ENCODE results near the gene TXNRD3.

TXNRD3 gene

GRCh38 chr3:126582311-126582710, 72.6 kb downstream of the TXNRD3 start:
- H3K9me3 ChIP-seq (ENCODE audit: insufficient read depth, low read length, severe bottlenecking), result no peaks in the 10 kb centered on the region
- H3K79me2 ChIP-seq (ENCODE audit: insufficient read depth, low read length), result no peaks in the 10 kb centered on the region
- no peak overlapping the region for H3K27ac ChIP-seq (ENCODE audit: low read length)
- H4K20me1 ChIP-seq (ENCODE audit: insufficient read depth, low read length), result no peaks in the 10 kb centered on the region
- no peak overlapping the region for H3K4me2 ChIP-seq (ENCODE audit: insufficient read depth, low read length)
- no peak overlapping the region for H3K9ac ChIP-seq (ENCODE audit: low read depth, low read length)
- TF ChIP-seq EZH2 (IDR thresholded peaks at IDR 0.05; ENCODE audit: borderline replicate concordance, low read depth, low read length, severe bottlenecking) (no peak), CTCF (IDR thresholded peaks at IDR 0.05; ENCODE audit: borderline replicate concordance, extremely low read depth, low read length, poor library complexity, severe bottlenecking) (no peak)
- ATAC-seq (ENCODE audit: insufficient read depth, low read depth) (no peak), DNase-seq (no peak)
- no peaks in the 10 kb centered on the region for H3K4me1 ChIP-seq (ENCODE audit: insufficient read depth, low read length)
- H3K4me3 ChIP-seq (ENCODE audit: low read depth in 1 of 2, low read length in 2 of 2), result no peak overlapping the region
- H3K36me3 ChIP-seq (ENCODE audit: insufficient read depth, low read length), result no peaks in the 10 kb centered on the region
- no peak overlapping the region for H2AFZ ChIP-seq (ENCODE audit: low read depth, low read length)
- H3K27me3 ChIP-seq (ENCODE audit: insufficient read depth, low read length, poor library complexity), result peaks cover 7% of the 10 kb centered on the region

GRCh38 chr3:126581569-126581968, 73.4 kb downstream of the TXNRD3 start:
- Histone ChIP-seq H3K79me2 (ENCODE audit: insufficient read depth, low read length) (no peaks in the 10 kb centered on the region), H3K27me3 (ENCODE audit: insufficient read depth, low read length, poor library complexity) (peaks cover 7% of the 10 kb centered on the region), H3K4me2 (ENCODE audit: insufficient read depth, low read length) (no peak overlapping the region), H3K4me1 (ENCODE audit: insufficient read depth, low read length) (no peaks in the 10 kb centered on the region), H2AFZ (ENCODE audit: low read depth, low read length) (no peak overlapping the region), H3K9me3 (ENCODE audit: insufficient read depth, low read length, severe bottlenecking) (no peaks in the 10 kb centered on the region), H3K9ac (ENCODE audit: low read depth, low read length) (no peak overlapping the region), H4K20me1 (ENCODE audit: insufficient read depth, low read length) (no peaks in the 10 kb centered on the region), H3K27ac (ENCODE audit: low read length) (no peak overlapping the region), H3K36me3 (ENCODE audit: insufficient read depth, low read length) (no peaks in the 10 kb centered on the region), H3K4me3 (ENCODE audit: low read depth in 1 of 2, low read length in 2 of 2) (no peak overlapping the region)
- no peak for TF ChIP-seq CTCF (IDR thresholded peaks at IDR 0.05; ENCODE audit: borderline replicate concordance, extremely low read depth, low read length, poor library complexity, severe bottlenecking)
- no peak for TF ChIP-seq EZH2 (IDR thresholded peaks at IDR 0.05; ENCODE audit: borderline replicate concordance, low read depth, low read length, severe bottlenecking)
- DNase-seq (no peak), ATAC-seq (ENCODE audit: insufficient read depth, low read depth) (no peak)

GRCh38 chr3:126580746-126581145, 74.2 kb downstream of the TXNRD3 start:
- H3K79me2 ChIP-seq (ENCODE audit: insufficient read depth, low read length), result no peaks in the 10 kb centered on the region
- no peaks in the 10 kb centered on the region for H3K36me3 ChIP-seq (ENCODE audit: insufficient read depth, low read length)
- no peak overlapping the region for H3K9ac ChIP-seq (ENCODE audit: low read depth, low read length)
- H3K4me2 ChIP-seq (ENCODE audit: insufficient read depth, low read length), result no peak overlapping the region
- no peak overlapping the region for H3K4me3 ChIP-seq (ENCODE audit: low read depth in 1 of 2, low read length in 2 of 2)
- no peak for DNase-seq
- no peak for ATAC-seq (ENCODE audit: insufficient read depth, low read depth)
- no peak overlapping the region for H3K27ac ChIP-seq (ENCODE audit: low read length)
- H4K20me1 ChIP-seq (ENCODE audit: insufficient read depth, low read length), result no peaks in the 10 kb centered on the region
- H3K9me3 ChIP-seq (ENCODE audit: insufficient read depth, low read length, severe bottlenecking), result no peaks in the 10 kb centered on the region
- peaks cover 7% of the 10 kb centered on the region for H3K27me3 ChIP-seq (ENCODE audit: insufficient read depth, low read length, poor library complexity)
- TF ChIP-seq CTCF (IDR thresholded peaks at IDR 0.05; ENCODE audit: borderline replicate concordance, extremely low read depth, low read length, poor library complexity, severe bottlenecking), result no peak
- H3K4me1 ChIP-seq (ENCODE audit: insufficient read depth, low read length), result no peaks in the 10 kb centered on the region
- no peak overlapping the region for H2AFZ ChIP-seq (ENCODE audit: low read depth, low read length)

- ATAC-seq (ENCODE audit: insufficient read depth, low read depth) (no peak), DNase-seq (no peak)
- H3K36me3 ChIP-seq (ENCODE audit: insufficient read depth, low read length), result no peaks in the 10 kb centered on the region
- H3K9ac ChIP-seq (ENCODE audit: low read depth, low read length), result no peak overlapping the region
- no peaks in the 10 kb centered on the region for H4K20me1 ChIP-seq (ENCODE audit: insufficient read depth, low read length)
- H3K79me2 ChIP-seq (ENCODE audit: insufficient read depth, low read length), result no peaks in the 10 kb centered on the region
- no peak overlapping the region for H3K4me2 ChIP-seq (ENCODE audit: insufficient read depth, low read length)
- H3K4me3 ChIP-seq (ENCODE audit: low read depth in 1 of 2, low read length in 2 of 2), result no peak overlapping the region
- H3K4me1 ChIP-seq (ENCODE audit: insufficient read depth, low read length), result no peaks in the 10 kb centered on the region
- H3K27ac ChIP-seq (ENCODE audit: low read length), result no peak overlapping the region
- no peaks in the 10 kb centered on the region for H3K9me3 ChIP-seq (ENCODE audit: insufficient read depth, low read length, severe bottlenecking)
- TF ChIP-seq EZH2 (IDR thresholded peaks at IDR 0.05; ENCODE audit: borderline replicate concordance, low read depth, low read length, severe bottlenecking) (no peak), CTCF (IDR thresholded peaks at IDR 0.05; ENCODE audit: borderline replicate concordance, extremely low read depth, low read length, poor library complexity, severe bottlenecking) (no peak)
- peaks cover 7% of the 10 kb centered on the region for H3K27me3 ChIP-seq (ENCODE audit: insufficient read depth, low read length, poor library complexity)
- no peak overlapping the region for H2AFZ ChIP-seq (ENCODE audit: low read depth, low read length)
Observed at GRCh38 chr3:126578702-126579101, 76.2 kb downstream of the TXNRD3 start.
